H9 (cell line): Measurements from ENCODE around the gene IFT81. TPM values are rescaled to one million over a fixed set of nuclear protein-coding genes. Genes with fewer than 3 reads are reported as not detected.

Experiments used
- DNase-seq: peaks from one replicate; pipeline ENCODE4 v3.0.0-alpha.2; 2017
- H2AFZ ChIP-seq: one replicate; pipeline ENCODE4 v1.6.1; 2013; ENCODE audit warnings: mild to moderate bottlenecking, low read length, control low read depth, moderate library complexity
- H2AK5ac ChIP-seq: 2 replicates; pipeline ENCODE4 v1.6.1; 2013; ENCODE audit warnings: low read length, control low read depth, mixed read lengths; ENCODE audit not compliant: insufficient read length
- H2BK120ac ChIP-seq: one replicate; pipeline ENCODE4 v1.6.1; 2013; ENCODE audit warnings: low read depth, mild to moderate bottlenecking, low read length, control low read depth, inconsistent platforms; ENCODE audit not compliant: poor library complexity, severe bottlenecking
- H2BK12ac ChIP-seq: 2 replicates; pipeline ENCODE4 v1.6.1; 2013; ENCODE audit warnings: low read length, control low read depth, mixed read lengths, low read depth; ENCODE audit not compliant: insufficient read length
- H2BK15ac ChIP-seq: 2 replicates; pipeline ENCODE4 v1.6.1; 2013; ENCODE audit warnings: low read depth, low read length, control low read depth
- H2BK20ac ChIP-seq: one replicate; pipeline ENCODE4 v1.6.1; 2013; ENCODE audit warnings: low read depth, mild to moderate bottlenecking, low read length, control low read depth, inconsistent platforms; ENCODE audit not compliant: poor library complexity, severe bottlenecking
- H2BK5ac ChIP-seq: 2 replicates; pipeline ENCODE4 v1.6.1; 2013; ENCODE audit warnings: low read length, control low read depth, mixed read lengths; ENCODE audit not compliant: insufficient read length
- H3K14ac ChIP-seq: 2 replicates; pipeline ENCODE4 v1.6.1; 2013; ENCODE audit warnings: low read length, control low read depth; ENCODE audit not compliant: insufficient read depth
- H3K18ac ChIP-seq: 2 replicates; pipeline ENCODE4 v1.6.1; 2013; ENCODE audit warnings: low read depth, mild to moderate bottlenecking, mixed read lengths, low read length, control low read depth; ENCODE audit not compliant: insufficient read length
- H3K23ac ChIP-seq: 2 replicates; pipeline ENCODE4 v1.6.1; 2013; ENCODE audit warnings: low read length, control low read depth, mixed read lengths, low read depth; ENCODE audit not compliant: insufficient read length
- H3K23me2 ChIP-seq: 2 replicates; pipeline ENCODE4 v1.6.1; 2013; ENCODE audit warnings: low read depth, mild to moderate bottlenecking, mixed read lengths, low read length, control low read depth; ENCODE audit not compliant: insufficient read length, poor library complexity, severe bottlenecking
- H3K27ac ChIP-seq: 2 replicates; pipeline ENCODE4 v1.5.1; 2013; ENCODE audit warnings: low read length, control low read depth, mixed read lengths, low read depth; ENCODE audit not compliant: insufficient read length
- H3K27me3 ChIP-seq: 2 replicates; pipeline ENCODE4 v1.6.1; 2013; ENCODE audit warnings: low read length, control low read depth, inconsistent platforms; ENCODE audit not compliant: insufficient read depth
- H3K4ac ChIP-seq: 2 replicates; pipeline ENCODE4 v1.6.1; 2013; ENCODE audit warnings: low read depth, mild to moderate bottlenecking, control low read depth, inconsistent platforms, low read length, moderate library complexity
- H3K4me1 ChIP-seq: 2 replicates; pipeline ENCODE4 v1.6.1; 2013; ENCODE audit warnings: low read length, control low read depth, inconsistent platforms; ENCODE audit not compliant: insufficient read depth
- H3K4me2 ChIP-seq: 2 replicates; pipeline ENCODE4 v1.6.1; 2013; ENCODE audit warnings: low read length, control low read depth, mixed read lengths; ENCODE audit not compliant: insufficient read length, insufficient read depth
- H3K56ac ChIP-seq: 2 replicates; pipeline ENCODE4 v1.6.1; 2013; ENCODE audit warnings: low read depth, mild to moderate bottlenecking, mixed read lengths, low read length, control low read depth; ENCODE audit not compliant: insufficient read length
- H3K79me1 ChIP-seq: 2 replicates; pipeline ENCODE4 v1.6.1; 2013; ENCODE audit warnings: low read depth, mild to moderate bottlenecking, moderate library complexity, low read length, control low read depth, inconsistent platforms; ENCODE audit not compliant: insufficient read depth, poor library complexity, severe bottlenecking
- H3K79me2 ChIP-seq: 2 replicates; pipeline ENCODE4 v1.6.1; 2013; ENCODE audit warnings: low read length, control low read depth, inconsistent platforms; ENCODE audit not compliant: insufficient read depth
- H3K9ac ChIP-seq: 2 replicates; pipeline ENCODE4 v1.6.1; 2013; ENCODE audit warnings: low read length, control low read depth, mixed read lengths; ENCODE audit not compliant: insufficient read length; ENCODE audit errors: extremely low read depth
- H3K9me3 ChIP-seq: one replicate; pipeline ENCODE4 v1.6.1; 2013; ENCODE audit warnings: low read depth, low read length, inconsistent platforms; ENCODE audit not compliant: control insufficient read depth
- H3T11ph ChIP-seq: one replicate; pipeline ENCODE4 v1.6.1; 2013; ENCODE audit warnings: mild to moderate bottlenecking, low read length, control low read depth, inconsistent platforms
- H4K20me1 ChIP-seq: one replicate; pipeline ENCODE4 v1.6.1; 2013; ENCODE audit not compliant: control insufficient read depth, insufficient read length, insufficient read depth
- H4K5ac ChIP-seq: 2 replicates; pipeline ENCODE4 v1.6.1; 2013; ENCODE audit warnings: low read depth, mild to moderate bottlenecking, mixed read lengths, low read length, control low read depth; ENCODE audit not compliant: insufficient read length
- H4K8ac ChIP-seq: replicated peaks from 2 replicates; pipeline ENCODE4 v1.6.1; 2013; ENCODE audit warnings: low read length, control low read depth, mixed read lengths, low read depth; ENCODE audit not compliant: insufficient read length
- H4K91ac ChIP-seq: 2 replicates; pipeline ENCODE4 v1.6.1; 2013; ENCODE audit warnings: low read depth, mild to moderate bottlenecking, moderate library complexity, mixed read lengths, low read length, control low read depth; ENCODE audit not compliant: insufficient read length
- H3K27ac Mint-ChIP-seq, 3 experiments: 2 replicates in 2 of 3; 3 replicates in 1 of 3; pipeline ENCODE4 v1.8.0; 2020 to 2021; ENCODE audit warnings: mixed read lengths in 3 of 3, mild to moderate bottlenecking in 1 of 3, moderate library complexity in 1 of 3
- H3K27me3 Mint-ChIP-seq: 2 replicates; pipeline ENCODE4 v1.8.0; 2021; ENCODE audit warnings: low read depth, mild to moderate bottlenecking, moderate library complexity, mixed read lengths
- H3K36me3 Mint-ChIP-seq, 3 experiments: 2 replicates in 2 of 3; 3 replicates in 1 of 3; pipeline ENCODE4 v1.8.0; 2020 to 2021; ENCODE audit warnings: low read depth in 3 of 3, mixed read lengths in 3 of 3; ENCODE audit not compliant: insufficient read depth in 1 of 3
- H3K4me1 Mint-ChIP-seq, 2 experiments: 2 replicates each; pipeline ENCODE4 v1.8.0; 2020; ENCODE audit warnings: mixed read lengths in 2 of 2
- H3K4me3 Mint-ChIP-seq, 2 experiments: 2 replicates in 1 of 2; 3 replicates in 1 of 2; pipeline ENCODE4 v1.8.0; 2020 to 2021; ENCODE audit warnings: mild to moderate bottlenecking in 2 of 2, mixed read lengths in 2 of 2, moderate library complexity in 1 of 2
- H3K9me3 Mint-ChIP-seq, 2 experiments: 2 replicates in 1 of 2; 3 replicates in 1 of 2; pipeline ENCODE4 v1.8.0; 2020; ENCODE audit warnings: mild to moderate bottlenecking in 2 of 2, mixed read lengths in 2 of 2, moderate library complexity in 1 of 2
- WGBS: extraction: QIAGEN DNeasy Blood & Tissue Kit; methylation state at CpG from one replicate; pipeline ENCODE4 v1.1.7; 2013; ENCODE audit warnings: missing lambda C conversion rate, low lambda C conversion rate, mixed read lengths; ENCODE audit not compliant: insufficient read length; ENCODE audit errors: extremely low coverage; 5-methylcytosine and 5-hydroxymethylcytosine counted together
- total RNA-seq: library from RNA; stranded (reverse); gene quantifications from 2 replicates; pipeline ENCODE4 v1.2.1, GENCODE V29; 2021
- TF ChIP-seq, protein P1 (sequence below): fragments of 200-600 bp; sonication (generic); conservative IDR thresholded peaks from 3 replicates; pipeline ENCODE4 v1.8.0; 2021; ENCODE audit warnings: antibody characterized with exemption, mild to moderate bottlenecking

The IFT81 gene
- total RNA-seq, 1 experiment from 2014 or later: 9.3 TPM

DNA sequence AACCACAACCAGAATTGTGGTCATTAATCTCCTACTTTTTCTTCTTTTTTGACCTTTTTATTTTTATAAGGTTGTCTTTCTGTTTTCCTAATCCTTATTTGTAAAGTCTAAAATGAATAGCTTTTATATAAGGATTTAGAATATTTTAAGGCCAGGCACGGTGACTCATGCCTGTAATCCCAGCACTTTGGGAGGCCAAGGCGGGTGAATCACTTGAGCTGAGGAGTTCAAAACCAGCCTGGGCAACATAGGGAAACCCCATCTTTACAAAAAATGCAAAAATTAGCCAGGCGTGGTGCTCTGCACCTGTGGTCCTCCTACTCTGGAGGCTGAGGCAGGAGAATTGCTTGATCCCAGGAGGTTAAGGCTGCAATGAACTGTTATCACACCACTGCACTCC, 55.1 kb downstream of the IFT81 start:
- H2BK12ac ChIP-seq: no peak overlapping the region
- no peak overlapping the region for H2BK20ac ChIP-seq
- H2AFZ ChIP-seq: no peak overlapping the region
- no peaks in the 10 kb centered on the region for H3K9me3 ChIP-seq
- no peak overlapping the region for H3K4ac ChIP-seq
- no peak overlapping the region for H3K18ac ChIP-seq
- Mint-ChIP-seq H3K4me3 (no peak overlapping the region), H3K27ac (no peak overlapping the region), H3K36me3 (peaks cover under 1 to 5% (median 2%) of the 10 kb centered on the region in 3 experiments; a peak in 4 of 7 replicates), H3K27me3 (no peaks in the 10 kb centered on the region), H3K9me3 (no peaks in the 10 kb centered on the region), H3K4me1 (no peaks in the 10 kb centered on the region)
- H3K27ac ChIP-seq: no peak overlapping the region
- H3K4me1 ChIP-seq: no peaks in the 10 kb centered on the region
- no peak overlapping the region for H4K91ac ChIP-seq
- no peak overlapping the region for H3K14ac ChIP-seq
- DNase-seq: no peak
- H4K8ac ChIP-seq: no peak overlapping the region
- H2BK5ac ChIP-seq: no peak overlapping the region
- H3K27me3 ChIP-seq: no peaks in the 10 kb centered on the region
- WGBS: no CpG with 5 or more reads among the region's 3 CpGs
- no peak overlapping the region for H4K5ac ChIP-seq
- H3K4me2 ChIP-seq: no peak overlapping the region
- no peak overlapping the region for H3K9ac ChIP-seq
- no peak overlapping the region for H3T11ph ChIP-seq
- H2BK120ac ChIP-seq: no peak overlapping the region
- no peaks in the 10 kb centered on the region for H4K20me1 ChIP-seq
- H3K79me1 ChIP-seq: no peaks in the 10 kb centered on the region
- no peaks in the 10 kb centered on the region for H3K79me2 ChIP-seq
- no peak overlapping the region for H2AK5ac ChIP-seq
- H3K23ac ChIP-seq: no peak overlapping the region
- H3K23me2 ChIP-seq: no peaks in the 10 kb centered on the region
- TF ChIP-seq, protein P1, sequence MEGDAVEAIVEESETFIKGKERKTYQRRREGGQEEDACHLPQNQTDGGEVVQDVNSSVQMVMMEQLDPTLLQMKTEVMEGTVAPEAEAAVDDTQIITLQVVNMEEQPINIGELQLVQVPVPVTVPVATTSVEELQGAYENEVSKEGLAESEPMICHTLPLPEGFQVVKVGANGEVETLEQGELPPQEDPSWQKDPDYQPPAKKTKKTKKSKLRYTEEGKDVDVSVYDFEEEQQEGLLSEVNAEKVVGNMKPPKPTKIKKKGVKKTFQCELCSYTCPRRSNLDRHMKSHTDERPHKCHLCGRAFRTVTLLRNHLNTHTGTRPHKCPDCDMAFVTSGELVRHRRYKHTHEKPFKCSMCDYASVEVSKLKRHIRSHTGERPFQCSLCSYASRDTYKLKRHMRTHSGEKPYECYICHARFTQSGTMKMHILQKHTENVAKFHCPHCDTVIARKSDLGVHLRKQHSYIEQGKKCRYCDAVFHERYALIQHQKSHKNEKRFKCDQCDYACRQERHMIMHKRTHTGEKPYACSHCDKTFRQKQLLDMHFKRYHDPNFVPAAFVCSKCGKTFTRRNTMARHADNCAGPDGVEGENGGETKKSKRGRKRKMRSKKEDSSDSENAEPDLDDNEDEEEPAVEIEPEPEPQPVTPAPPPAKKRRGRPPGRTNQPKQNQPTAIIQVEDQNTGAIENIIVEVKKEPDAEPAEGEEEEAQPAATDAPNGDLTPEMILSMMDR: no peak
- H3K56ac ChIP-seq: no peak overlapping the region
- no peak overlapping the region for H2BK15ac ChIP-seq
